ENCODE results near the gene FAM83D.

The FAM83D gene

GRCh38 chr20:38926142-38926933 is at the start of gene FAM83D:
Gene FAM83D, plus strand, starts transcription at chr20:38926417. Its CDS starts 26 bp downstream, at chr20:38926443.
- peak; percentile 83 for DNase-seq

- no peak for DNase-seq
Measured at GRCh38 chr20:38877483-38877882, 48.7 kb upstream of the FAM83D start.

- DNase-seq: no peak
Measured at GRCh38 chr20:38878866-38879265, 47.4 kb upstream of the FAM83D start.

- DNase-seq: no peak
Measured at GRCh38 chr20:38880952-38881735, 45.1 kb upstream of the FAM83D start.

GRCh38 chr20:38881806-38882440 is 44.3 kb upstream of the FAM83D start:
- no peak for DNase-seq

- no peak for DNase-seq
Measured at GRCh38 chr20:38882600-38882999, 43.6 kb upstream of the FAM83D start.

GRCh38 chr20:38883081-38883980 is 42.9 kb upstream of the FAM83D start:
- no peak for DNase-seq

GRCh38 chr20:38883981-38884733 is 42.1 kb upstream of the FAM83D start:
- no peak for DNase-seq

- no peak for DNase-seq
Measured at GRCh38 chr20:38885357-38885756, 40.9 kb upstream of the FAM83D start.

GRCh38 chr20:38888059-38888831 is 38.0 kb upstream of the FAM83D start:
- DNase-seq: no peak

- DNase-seq: no peak
Measured at GRCh38 chr20:38889050-38889449, 37.2 kb upstream of the FAM83D start.

- no peak for DNase-seq
Measured at GRCh38 chr20:38889792-38890496, 36.3 kb upstream of the FAM83D start.

GRCh38 chr20:38890497-38890818 is 35.8 kb upstream of the FAM83D start:
- DNase-seq: no peak

- DNase-seq: no peak
Measured at GRCh38 chr20:38892091-38892981, 33.9 kb upstream of the FAM83D start.

GRCh38 chr20:38893056-38893564 is 33.1 kb upstream of the FAM83D start:
- no peak for DNase-seq

- DNase-seq: peak; percentile 11
Measured at GRCh38 chr20:38893565-38894090, 32.6 kb upstream of the FAM83D start.

- no peak for DNase-seq
Measured at GRCh38 chr20:38894091-38894847, 31.9 kb upstream of the FAM83D start.
